Measurements from ENCODE around the gene SNTG2. TPM values are rescaled to one million over a fixed set of nuclear protein-coding genes. Genes with fewer than 3 reads are reported as not detected.

Gene SNTG2
- total RNA-seq, 2 experiments from 2014 or later, result 0.13 TPM; not detected in 1

- H3K4me1 Mint-ChIP-seq, result no peaks in the 10 kb centered on the region
- ChIA-PET POLR2A (no interaction called here), CTCF (no interaction called here)
These were observed 402.5 kb downstream of the SNTG2 start for GRCh38 chr2:1353124-1353523.

GRCh38 chr2:1353543-1353942 lies 402.9 kb downstream of the SNTG2 start:
- H3K9me3 Mint-ChIP-seq, result peaks cover 5% of the 10 kb centered on the region
- ChIA-PET POLR2A (no interaction called here), CTCF (no interaction called here)
- H3K36me3 Mint-ChIP-seq (ENCODE audit: low read depth), result no peaks in the 10 kb centered on the region
- H3K27ac Mint-ChIP-seq, result no peak overlapping the region
- H3K27me3 Mint-ChIP-seq, result peaks cover 3% of the 10 kb centered on the region
- no peak overlapping the region for H3K4me3 Mint-ChIP-seq
- DNase-seq, result no peak
- no peaks in the 10 kb centered on the region for H3K4me1 Mint-ChIP-seq

More at GRCh38 chr2:1353124-1353523, 402.5 kb downstream of the SNTG2 start:
- Mint-ChIP-seq H3K27me3 (peaks cover 3% of the 10 kb centered on the region), H3K36me3 (ENCODE audit: low read depth) (no peaks in the 10 kb centered on the region), H3K9me3 (peaks cover 5% of the 10 kb centered on the region), H3K27ac (no peak overlapping the region), H3K4me3 (no peak overlapping the region)
- DNase-seq, result no peak

- ChIA-PET POLR2A (no interaction called here), CTCF (no interaction called here)
- no peak overlapping the region for H3K4me3 Mint-ChIP-seq
- no peak for DNase-seq
- H3K27ac Mint-ChIP-seq, result no peak overlapping the region
- no peaks in the 10 kb centered on the region for H3K4me1 Mint-ChIP-seq
- peaks cover 3% of the 10 kb centered on the region for H3K27me3 Mint-ChIP-seq
- peaks cover 5% of the 10 kb centered on the region for H3K9me3 Mint-ChIP-seq
- no peaks in the 10 kb centered on the region for H3K36me3 Mint-ChIP-seq (ENCODE audit: low read depth)
These were observed 409.5 kb downstream of the SNTG2 start for GRCh38 chr2:1360144-1360543.

GRCh38 chr2:1360557-1361250 lies 410.1 kb downstream of the SNTG2 start:
- CTCF ChIA-PET, result no interaction called here
- Mint-ChIP-seq H3K9me3 (peaks cover 5% of the 10 kb centered on the region), H3K27me3 (peaks cover 3% of the 10 kb centered on the region), H3K4me1 (no peaks in the 10 kb centered on the region), H3K4me3 (no peak overlapping the region), H3K27ac (no peak overlapping the region), H3K36me3 (ENCODE audit: low read depth) (no peaks in the 10 kb centered on the region)
- no peak for DNase-seq
- POLR2A ChIA-PET, result no interaction called here

- DNase-seq, result no peak
- H3K27ac Mint-ChIP-seq, result no peak overlapping the region
- POLR2A ChIA-PET, result no interaction called here
- no peaks in the 10 kb centered on the region for H3K4me1 Mint-ChIP-seq
- CTCF ChIA-PET, result interaction anchor here (0.8 kb wide), 1 partner anchor 98 kb away, joined by 4 read pairs; no protein-coding TSS in a partner anchor
- no peak overlapping the region for H3K4me3 Mint-ChIP-seq
- H3K36me3 Mint-ChIP-seq (ENCODE audit: low read depth), result no peaks in the 10 kb centered on the region
- no peaks in the 10 kb centered on the region for H3K27me3 Mint-ChIP-seq
- H3K9me3 Mint-ChIP-seq, result peaks cover 5% of the 10 kb centered on the region
These were observed 412.7 kb downstream of the SNTG2 start for GRCh38 chr2:1363367-1363766.

- H3K27ac Mint-ChIP-seq, result no peak overlapping the region
- peaks cover 5% of the 10 kb centered on the region for H3K9me3 Mint-ChIP-seq
- H3K4me3 Mint-ChIP-seq, result no peak overlapping the region
- no peak for DNase-seq
- CTCF ChIA-PET, result no interaction called here
- H3K36me3 Mint-ChIP-seq (ENCODE audit: low read depth), result no peaks in the 10 kb centered on the region
- no peaks in the 10 kb centered on the region for H3K4me1 Mint-ChIP-seq
- POLR2A ChIA-PET, result no interaction called here
- H3K27me3 Mint-ChIP-seq, result no peaks in the 10 kb centered on the region
These were observed 416.0 kb downstream of the SNTG2 start for GRCh38 chr2:1366546-1367134.

GRCh38 chr2:1367601-1368000 lies 417.0 kb downstream of the SNTG2 start:
- no peaks in the 10 kb centered on the region for H3K36me3 Mint-ChIP-seq (ENCODE audit: low read depth)
- peaks cover 5% of the 10 kb centered on the region for H3K9me3 Mint-ChIP-seq
- ChIA-PET CTCF (no interaction called here), POLR2A (no interaction called here)
- no peaks in the 10 kb centered on the region for H3K4me1 Mint-ChIP-seq
- no peak overlapping the region for H3K4me3 Mint-ChIP-seq
- no peak overlapping the region for H3K27ac Mint-ChIP-seq
- DNase-seq, result no peak
- H3K27me3 Mint-ChIP-seq, result no peaks in the 10 kb centered on the region

GRCh38 chr2:1369905-1370304 lies 419.3 kb downstream of the SNTG2 start:
- no peak for DNase-seq
- H3K27ac Mint-ChIP-seq, result no peak overlapping the region
- H3K4me3 Mint-ChIP-seq, result no peak overlapping the region

GRCh38 chr2:1370461-1370860 lies 419.8 kb downstream of the SNTG2 start:
- Mint-ChIP-seq H3K36me3 (ENCODE audit: low read depth) (no peaks in the 10 kb centered on the region), H3K27me3 (no peaks in the 10 kb centered on the region), H3K9me3 (no peaks in the 10 kb centered on the region), H3K4me1 (no peaks in the 10 kb centered on the region), H3K27ac (no peak overlapping the region), H3K4me3 (no peak overlapping the region)
- no peak for DNase-seq
- ChIA-PET POLR2A (no interaction called here), CTCF (no interaction called here)

More at GRCh38 chr2:1369905-1370304, 419.3 kb downstream of the SNTG2 start:
- no peaks in the 10 kb centered on the region for H3K36me3 Mint-ChIP-seq (ENCODE audit: low read depth)
- H3K4me1 Mint-ChIP-seq, result no peaks in the 10 kb centered on the region
- no peaks in the 10 kb centered on the region for H3K27me3 Mint-ChIP-seq
- H3K9me3 Mint-ChIP-seq, result no peaks in the 10 kb centered on the region
- POLR2A ChIA-PET, result no interaction called here
- CTCF ChIA-PET, result no interaction called here

- no peaks in the 10 kb centered on the region for H3K4me1 Mint-ChIP-seq
- no peak for DNase-seq
- no peaks in the 10 kb centered on the region for H3K27me3 Mint-ChIP-seq
- no peaks in the 10 kb centered on the region for H3K36me3 Mint-ChIP-seq (ENCODE audit: low read depth)
- H3K9me3 Mint-ChIP-seq, result no peaks in the 10 kb centered on the region
- CTCF ChIA-PET, result no interaction called here
- POLR2A ChIA-PET, result no interaction called here
- no peak overlapping the region for H3K27ac Mint-ChIP-seq
- H3K4me3 Mint-ChIP-seq, result no peak overlapping the region
These were observed 420.4 kb downstream of the SNTG2 start for GRCh38 chr2:1371082-1371481.

GRCh38 chr2:1373830-1374229 lies 423.2 kb downstream of the SNTG2 start:
- no peak overlapping the region for H3K27ac Mint-ChIP-seq
- no peaks in the 10 kb centered on the region for H3K9me3 Mint-ChIP-seq
- H3K4me3 Mint-ChIP-seq, result no peak overlapping the region
- H3K36me3 Mint-ChIP-seq (ENCODE audit: low read depth), result no peaks in the 10 kb centered on the region
- no peak for DNase-seq
- no peaks in the 10 kb centered on the region for H3K27me3 Mint-ChIP-seq
- ChIA-PET POLR2A (no interaction called here), CTCF (no interaction called here)
- H3K4me1 Mint-ChIP-seq, result no peaks in the 10 kb centered on the region

- Mint-ChIP-seq H3K27ac (no peak overlapping the region), H3K9me3 (no peaks in the 10 kb centered on the region), H3K4me1 (no peaks in the 10 kb centered on the region), H3K27me3 (no peaks in the 10 kb centered on the region), H3K4me3 (no peak overlapping the region), H3K36me3 (ENCODE audit: low read depth) (no peaks in the 10 kb centered on the region)
- ChIA-PET CTCF (no interaction called here), POLR2A (no interaction called here)
- no peak for DNase-seq
These were observed 423.6 kb downstream of the SNTG2 start for GRCh38 chr2:1374287-1374686.

GRCh38 chr2:1375794-1376193 lies 425.1 kb downstream of the SNTG2 start:
- no peaks in the 10 kb centered on the region for H3K9me3 Mint-ChIP-seq
- CTCF ChIA-PET, result no interaction called here

GRCh38 chr2:1377473-1377872 lies 426.8 kb downstream of the SNTG2 start:
- Mint-ChIP-seq H3K27me3 (no peaks in the 10 kb centered on the region), H3K4me1 (no peaks in the 10 kb centered on the region), H3K4me3 (no peak overlapping the region), H3K36me3 (ENCODE audit: low read depth) (no peaks in the 10 kb centered on the region), H3K27ac (no peak overlapping the region), H3K9me3 (no peaks in the 10 kb centered on the region)
- DNase-seq, result no peak
- ChIA-PET POLR2A (no interaction called here), CTCF (interaction anchor here (0.6 kb wide), 1 partner anchor 23 kb away, joined by 6 read pairs; no protein-coding TSS in a partner anchor)

More at GRCh38 chr2:1375794-1376193, 425.1 kb downstream of the SNTG2 start:
- H3K4me3 Mint-ChIP-seq, result no peak overlapping the region
- H3K4me1 Mint-ChIP-seq, result no peaks in the 10 kb centered on the region
- POLR2A ChIA-PET, result no interaction called here
- H3K27me3 Mint-ChIP-seq, result no peaks in the 10 kb centered on the region
- H3K27ac Mint-ChIP-seq, result no peak overlapping the region
- H3K36me3 Mint-ChIP-seq (ENCODE audit: low read depth), result no peaks in the 10 kb centered on the region
- no peak for DNase-seq
